Endothelial cell of umbilical vein (primary cell): ENCODE measurements around the gene PCDHGA12.

Source experiments
- CTCF ChIP-seq, 2 donors: IDR thresholded peaks; 1 replicate in 1 of 2; 2 replicates in 1 of 2; pipeline ENCODE4 v1.5.1; 2011; ENCODE audit warnings: low read length in 2 of 2, mild to moderate bottlenecking in 2 of 2, moderate library complexity in 2 of 2, control low read depth in 1 of 2, inconsistent platforms in 1 of 2, low read depth in 1 of 2; ENCODE audit not compliant: insufficient read depth in 1 of 2; ENCODE audit errors: extremely low read depth in 1 of 2
- EZH2 ChIP-seq: IDR thresholded peaks from 2 replicates; pipeline ENCODE4 v1.6.1; 2012; ENCODE audit warnings: borderline replicate concordance, low read depth, mild to moderate bottlenecking, moderate library complexity, low read length, inconsistent platforms; ENCODE audit not compliant: severe bottlenecking
- POLR2AphosphoS5 ChIP-seq: IDR thresholded peaks from 2 replicates; pipeline ENCODE4 v1.6.1; 2012; ENCODE audit warnings: low read depth, mild to moderate bottlenecking, control low read depth, low read length, moderate library complexity; ENCODE audit not compliant: insufficient read depth

GRCh38 chr5:141478321-141478945 lies 48.1 kb downstream of the PCDHGA12 start:
- TF ChIP-seq CTCF (IDR thresholded peaks at IDR 0.05; ENCODE audit: extremely low read depth in 1 of 2, insufficient read depth in 1 of 2, low read depth in 1 of 2, low read length in 2 of 2): no peak
- no peak for TF ChIP-seq POLR2AphosphoS5
- no peak for TF ChIP-seq EZH2
